Astrocyte of the spinal cord (primary cell): ENCODE results near the gene ADGRE1.

Experiments used
- DNase-seq: peaks from one replicate; pipeline ENCODE4 v3.0.0; 2011; ENCODE audit warnings: low read depth, low spot score
- H3K4me3 ChIP-seq: 2 replicates; pipeline ENCODE4 v1.5.1; 2011; ENCODE audit warnings: low read depth, mild to moderate bottlenecking, low read length, moderate library complexity
- CTCF ChIP-seq: IDR thresholded peaks from 2 replicates; pipeline ENCODE4 v1.5.1; 2012; ENCODE audit warnings: low read depth, mild to moderate bottlenecking, low read length, inconsistent platforms
- in situ Hi-C: cut with HindIII; loops from 2 replicates; pipeline ENCODE4 v1.10.0; 2017; ENCODE audit warnings: low sequenced_read_pairs

The ADGRE1 gene

GRCh38 chr19:6914321-6914720, 26.9 kb downstream of the ADGRE1 start:
- in situ Hi-C loops = no loop called here
- no peak overlapping the region for H3K4me3 ChIP-seq
- no peak for DNase-seq
- TF ChIP-seq CTCF = no peak

DNA sequence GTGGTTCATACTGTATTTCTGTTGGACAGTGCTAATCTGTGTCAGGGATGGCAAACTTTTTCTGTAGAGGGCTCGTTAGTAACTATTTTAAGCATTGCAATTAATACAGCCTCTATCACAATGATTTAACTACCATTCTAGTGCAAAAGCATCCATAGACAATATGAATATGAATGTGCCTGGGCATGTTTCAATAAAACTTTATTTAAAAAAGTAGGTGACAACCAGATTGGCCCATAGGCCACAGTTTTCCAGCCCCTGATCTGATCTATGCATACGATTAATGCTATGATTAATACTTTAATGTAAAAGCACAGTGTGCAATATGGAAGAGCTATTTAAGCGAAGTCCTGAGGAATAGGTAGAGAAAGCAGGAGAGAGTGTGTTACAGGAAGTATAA, 29.6 kb downstream of the ADGRE1 start:
- no peak for TF ChIP-seq CTCF
- H3K4me3 ChIP-seq = no peak overlapping the region
- DNase-seq = no peak
- in situ Hi-C loops = no loop called here

GRCh38 chr19:6925386-6925785, 38.0 kb downstream of the ADGRE1 start:
- no peak for TF ChIP-seq CTCF
- H3K4me3 ChIP-seq = no peak overlapping the region
- DNase-seq = no peak
- in situ Hi-C loops = no loop called here

- no peak overlapping the region for H3K4me3 ChIP-seq
Measured at GRCh38 chr19:6925801-6926751, 38.7 kb downstream of the ADGRE1 start.

GRCh38 chr19:6930190-6930589, 42.8 kb downstream of the ADGRE1 start:
- in situ Hi-C loops = no loop called here
- no peak overlapping the region for H3K4me3 ChIP-seq
- no peak for TF ChIP-seq CTCF
- no peak for DNase-seq

More at GRCh38 chr19:6925801-6926751, 38.7 kb downstream of the ADGRE1 start:
- in situ Hi-C loops = no loop called here
- no peak for DNase-seq
- TF ChIP-seq CTCF = no peak

DNA sequence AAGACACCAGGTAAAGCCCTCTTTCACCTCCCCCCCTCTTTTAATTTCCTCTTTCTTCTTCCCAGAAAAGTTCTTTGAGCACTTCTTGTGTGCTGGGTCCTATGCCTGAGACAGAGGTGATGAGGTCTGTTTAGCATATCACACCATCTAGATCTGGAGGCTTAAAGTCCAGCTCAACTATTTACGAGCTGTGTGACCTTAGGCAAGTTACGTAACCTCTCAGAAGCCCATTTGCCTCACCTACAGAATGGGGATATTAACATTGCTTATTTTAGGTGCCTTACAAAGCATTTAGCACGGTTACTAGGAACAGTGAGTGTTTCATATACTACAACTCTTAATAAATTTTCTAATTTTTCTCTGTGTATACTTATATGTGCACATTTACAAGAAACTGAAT, 47.7 kb downstream of the ADGRE1 start:
- no peak overlapping the region for H3K4me3 ChIP-seq
- in situ Hi-C loops = no loop called here
- no peak for TF ChIP-seq CTCF
- DNase-seq = no peak
